22Rv1 (cell line): ENCODE measurements around the gene FILIP1L.

Experiments
- ZFX ChIP-seq: fragments of 450-650 bp; IDR thresholded peaks from 2 replicates; pipeline ENCODE4 v1.6.1; 2017; ENCODE audit warnings: antibody characterized with exemption, borderline replicate concordance
- TF ChIP-seq, protein P1 (sequence below): fragments of 450-650 bp; IDR thresholded peaks from 2 replicates; pipeline ENCODE4 v1.5.1; 2017; ENCODE audit warnings: mild to moderate bottlenecking

DNA sequence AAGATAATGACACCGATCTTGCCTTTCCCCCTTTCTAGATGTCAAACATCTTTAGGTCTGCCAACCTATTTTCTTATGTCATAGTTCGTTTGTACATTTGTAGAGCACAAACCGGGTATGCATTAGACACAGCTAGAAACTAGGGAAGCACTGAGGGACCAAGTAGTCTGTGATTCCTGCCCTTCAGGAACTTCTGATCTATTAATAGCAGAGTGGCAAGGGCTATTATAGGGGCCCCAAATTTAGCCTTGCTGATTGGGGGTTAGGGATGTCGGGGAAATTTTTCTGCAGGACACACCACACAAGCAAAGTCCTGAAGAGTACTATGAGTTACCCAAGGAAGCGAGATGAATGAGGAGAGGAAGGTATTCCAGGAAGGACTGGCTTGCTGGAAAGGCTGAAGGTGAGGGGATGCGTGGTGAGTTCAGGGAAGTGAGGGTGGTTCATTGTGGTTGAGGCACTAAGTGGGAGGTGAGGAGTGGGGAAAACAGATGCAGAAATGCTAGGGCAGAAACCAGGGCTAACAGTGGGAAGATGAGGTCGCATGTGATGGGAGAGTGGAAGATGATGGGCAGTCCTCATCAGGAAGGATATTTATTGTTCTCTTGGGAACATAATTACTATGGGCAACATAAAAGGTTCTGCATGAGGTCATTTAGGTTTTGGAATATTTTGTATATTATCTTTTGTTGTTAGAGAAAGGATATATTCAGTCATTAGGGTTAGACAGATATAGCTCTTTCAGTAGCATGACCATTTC is 152.4 kb downstream of the FILIP1L start:
- TF ChIP-seq, protein P1, sequence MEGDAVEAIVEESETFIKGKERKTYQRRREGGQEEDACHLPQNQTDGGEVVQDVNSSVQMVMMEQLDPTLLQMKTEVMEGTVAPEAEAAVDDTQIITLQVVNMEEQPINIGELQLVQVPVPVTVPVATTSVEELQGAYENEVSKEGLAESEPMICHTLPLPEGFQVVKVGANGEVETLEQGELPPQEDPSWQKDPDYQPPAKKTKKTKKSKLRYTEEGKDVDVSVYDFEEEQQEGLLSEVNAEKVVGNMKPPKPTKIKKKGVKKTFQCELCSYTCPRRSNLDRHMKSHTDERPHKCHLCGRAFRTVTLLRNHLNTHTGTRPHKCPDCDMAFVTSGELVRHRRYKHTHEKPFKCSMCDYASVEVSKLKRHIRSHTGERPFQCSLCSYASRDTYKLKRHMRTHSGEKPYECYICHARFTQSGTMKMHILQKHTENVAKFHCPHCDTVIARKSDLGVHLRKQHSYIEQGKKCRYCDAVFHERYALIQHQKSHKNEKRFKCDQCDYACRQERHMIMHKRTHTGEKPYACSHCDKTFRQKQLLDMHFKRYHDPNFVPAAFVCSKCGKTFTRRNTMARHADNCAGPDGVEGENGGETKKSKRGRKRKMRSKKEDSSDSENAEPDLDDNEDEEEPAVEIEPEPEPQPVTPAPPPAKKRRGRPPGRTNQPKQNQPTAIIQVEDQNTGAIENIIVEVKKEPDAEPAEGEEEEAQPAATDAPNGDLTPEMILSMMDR: no peak
- TF ChIP-seq ZFX: no peak
